ENCODE data around the gene C2CD2L. TPM values are rescaled to one million over a fixed set of nuclear protein-coding genes. Genes with fewer than 3 reads are reported as not detected.
"Not testable (repeated sequence)": the region's sequence is repeated elsewhere in the genome, so short reads cannot be mapped to it uniquely, and the experiment has no call there.

C2CD2L gene
- total RNA-seq, 1 donor from 2014 or later: 12.1 TPM

DNA sequence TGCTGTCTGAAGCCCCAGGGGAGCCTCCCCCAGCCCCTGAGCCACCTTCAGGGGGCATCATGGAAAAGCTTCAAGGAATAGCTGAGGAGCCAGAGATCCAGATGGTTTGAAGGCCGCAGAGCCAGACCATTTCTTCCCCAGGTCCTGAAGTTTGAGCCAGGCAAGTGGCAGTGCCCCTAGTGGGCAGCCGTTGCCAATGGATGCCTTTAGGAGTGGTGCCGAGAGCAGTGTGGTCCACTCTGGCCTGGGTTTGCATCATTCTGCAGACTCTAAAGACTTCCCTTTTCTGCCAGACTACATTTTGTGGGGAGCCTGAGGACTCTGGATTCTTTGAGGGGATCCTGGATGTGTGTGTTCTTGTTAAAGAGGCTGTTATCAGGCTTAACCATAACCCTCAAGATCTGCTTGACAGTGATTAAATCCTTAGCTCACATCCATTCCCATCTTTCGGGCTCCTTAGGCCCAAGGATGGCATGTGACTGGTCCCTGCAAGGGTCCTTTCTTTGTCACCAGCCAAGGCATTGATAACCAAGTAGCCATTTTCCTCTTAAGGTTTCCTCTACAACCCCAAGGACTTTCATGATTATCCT lies 27.3 kb downstream of the C2CD2L start:
- H3K27me3 Mint-ChIP-seq (ENCODE audit: low read depth): no peaks in the 10 kb centered on the region
- TF ChIP-seq, protein P1, sequence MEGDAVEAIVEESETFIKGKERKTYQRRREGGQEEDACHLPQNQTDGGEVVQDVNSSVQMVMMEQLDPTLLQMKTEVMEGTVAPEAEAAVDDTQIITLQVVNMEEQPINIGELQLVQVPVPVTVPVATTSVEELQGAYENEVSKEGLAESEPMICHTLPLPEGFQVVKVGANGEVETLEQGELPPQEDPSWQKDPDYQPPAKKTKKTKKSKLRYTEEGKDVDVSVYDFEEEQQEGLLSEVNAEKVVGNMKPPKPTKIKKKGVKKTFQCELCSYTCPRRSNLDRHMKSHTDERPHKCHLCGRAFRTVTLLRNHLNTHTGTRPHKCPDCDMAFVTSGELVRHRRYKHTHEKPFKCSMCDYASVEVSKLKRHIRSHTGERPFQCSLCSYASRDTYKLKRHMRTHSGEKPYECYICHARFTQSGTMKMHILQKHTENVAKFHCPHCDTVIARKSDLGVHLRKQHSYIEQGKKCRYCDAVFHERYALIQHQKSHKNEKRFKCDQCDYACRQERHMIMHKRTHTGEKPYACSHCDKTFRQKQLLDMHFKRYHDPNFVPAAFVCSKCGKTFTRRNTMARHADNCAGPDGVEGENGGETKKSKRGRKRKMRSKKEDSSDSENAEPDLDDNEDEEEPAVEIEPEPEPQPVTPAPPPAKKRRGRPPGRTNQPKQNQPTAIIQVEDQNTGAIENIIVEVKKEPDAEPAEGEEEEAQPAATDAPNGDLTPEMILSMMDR (IDR thresholded peaks at IDR 0.05): peak; percentile 72
- no peak overlapping the region for H3K4me3 Mint-ChIP-seq (ENCODE audit: unreplicated experiment)
- H3K27ac Mint-ChIP-seq (ENCODE audit: unreplicated experiment): no peak overlapping the region
- H3K36me3 Mint-ChIP-seq (ENCODE audit: low read depth): peaks cover 37% of the 10 kb centered on the region
- no peaks in the 10 kb centered on the region for H3K4me1 Mint-ChIP-seq (ENCODE audit: low read depth)
- no peaks in the 10 kb centered on the region for H3K9me3 Mint-ChIP-seq (ENCODE audit: low read depth)
- no peak for DNase-seq (ENCODE audit: low spot score)

DNA sequence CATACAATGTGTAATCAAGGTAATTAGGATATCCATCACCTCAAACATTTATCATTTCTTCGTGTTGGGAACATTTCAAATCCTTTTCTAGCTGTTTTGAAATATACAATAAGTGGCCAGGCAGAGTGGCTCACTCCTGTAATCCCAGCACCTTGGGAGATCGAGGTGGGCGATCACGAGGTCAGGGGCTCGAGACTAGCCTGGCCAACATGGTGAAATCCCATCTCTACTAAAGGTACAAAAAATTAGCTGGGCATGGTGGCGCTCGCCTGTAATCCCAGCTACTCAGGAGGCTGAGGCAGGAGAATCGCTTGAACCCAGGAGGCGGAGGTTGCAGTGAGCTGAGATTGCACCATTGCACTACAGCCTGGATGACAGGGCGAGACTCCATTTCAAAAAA lies 32.1 kb downstream of the C2CD2L start:
- not testable (repeated sequence) for H3K9me3 Mint-ChIP-seq (ENCODE audit: low read depth); DNase-seq (ENCODE audit: low spot score); H3K4me3 Mint-ChIP-seq (ENCODE audit: unreplicated experiment); H3K4me1 Mint-ChIP-seq (ENCODE audit: low read depth); H3K36me3 Mint-ChIP-seq (ENCODE audit: low read depth); H3K27ac Mint-ChIP-seq (ENCODE audit: unreplicated experiment); H3K27me3 Mint-ChIP-seq (ENCODE audit: low read depth)

DNA sequence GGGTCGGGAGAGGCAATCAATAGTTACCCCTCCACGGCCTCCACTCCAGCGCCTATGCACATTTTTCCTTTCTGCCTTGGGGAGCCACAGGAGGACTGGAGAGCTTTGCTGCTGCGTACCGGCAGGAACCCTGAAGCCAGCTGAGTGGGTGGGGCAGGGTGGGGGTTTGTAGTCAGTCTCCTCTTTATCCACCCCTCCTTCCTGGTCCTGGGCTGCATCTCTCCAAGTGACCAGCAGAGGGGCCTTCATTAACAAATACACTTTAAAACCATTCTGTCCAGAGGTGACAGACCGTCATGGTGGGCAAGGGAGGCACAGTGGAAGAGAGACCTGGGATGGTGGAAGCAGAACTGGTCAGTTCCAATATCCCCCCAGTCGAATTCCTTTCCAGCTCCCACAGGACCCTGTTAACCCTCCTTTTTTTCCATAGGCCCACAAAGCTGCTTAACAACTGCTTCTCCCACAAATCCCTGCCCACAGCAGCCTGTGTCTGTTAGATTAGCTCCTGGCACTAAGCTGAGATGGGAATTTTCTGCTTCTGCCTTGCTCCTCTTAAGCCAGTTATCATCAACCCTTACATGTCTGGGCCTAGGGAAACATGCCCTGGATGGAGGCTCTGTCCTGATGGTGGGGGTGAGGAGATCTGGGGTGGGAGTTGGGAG lies 37.8 kb downstream of the C2CD2L start:
- H3K9me3 Mint-ChIP-seq (ENCODE audit: low read depth): no peaks in the 10 kb centered on the region
- TF ChIP-seq, protein P1 (IDR thresholded peaks at IDR 0.05): peak; percentile 83
- peaks cover 9% of the 10 kb centered on the region for H3K4me1 Mint-ChIP-seq (ENCODE audit: low read depth)
- H3K4me3 Mint-ChIP-seq (ENCODE audit: unreplicated experiment): no peak overlapping the region
- no peak overlapping the region for H3K27ac Mint-ChIP-seq (ENCODE audit: unreplicated experiment)
- peaks cover 5% of the 10 kb centered on the region for H3K27me3 Mint-ChIP-seq (ENCODE audit: low read depth)
- DNase-seq (ENCODE audit: low spot score): peak; percentile 49
- H3K36me3 Mint-ChIP-seq (ENCODE audit: low read depth): no peaks in the 10 kb centered on the region

DNA sequence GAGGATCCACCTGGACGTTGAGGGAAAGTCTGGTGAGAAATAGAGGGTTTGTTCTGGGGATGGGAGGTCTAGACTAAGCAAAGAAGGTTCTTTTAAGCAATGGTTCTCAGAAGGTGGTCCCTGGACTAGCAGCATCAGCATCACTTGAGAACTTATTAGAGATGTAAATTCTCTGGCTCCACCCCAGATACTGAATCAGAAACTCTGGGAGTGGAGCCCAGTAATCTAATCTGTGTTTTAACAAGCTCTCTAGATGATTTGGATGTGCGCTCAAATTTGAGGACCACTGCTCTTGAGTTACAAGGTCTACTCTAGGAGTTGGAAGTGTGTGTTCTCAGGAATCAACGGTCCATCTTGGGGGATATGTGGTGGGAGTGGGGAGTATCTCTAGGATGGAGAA lies 38.4 kb downstream of the C2CD2L start:
- no peak for DNase-seq (ENCODE audit: low spot score)
- TF ChIP-seq, protein P1 (IDR thresholded peaks at IDR 0.05): no peak
- peaks cover 9% of the 10 kb centered on the region for H3K4me1 Mint-ChIP-seq (ENCODE audit: low read depth)
- no peak overlapping the region for H3K4me3 Mint-ChIP-seq (ENCODE audit: unreplicated experiment)
- H3K27ac Mint-ChIP-seq (ENCODE audit: unreplicated experiment): no peak overlapping the region
- H3K36me3 Mint-ChIP-seq (ENCODE audit: low read depth): no peaks in the 10 kb centered on the region
- peaks cover 5% of the 10 kb centered on the region for H3K27me3 Mint-ChIP-seq (ENCODE audit: low read depth)
- H3K9me3 Mint-ChIP-seq (ENCODE audit: low read depth): no peaks in the 10 kb centered on the region

DNA sequence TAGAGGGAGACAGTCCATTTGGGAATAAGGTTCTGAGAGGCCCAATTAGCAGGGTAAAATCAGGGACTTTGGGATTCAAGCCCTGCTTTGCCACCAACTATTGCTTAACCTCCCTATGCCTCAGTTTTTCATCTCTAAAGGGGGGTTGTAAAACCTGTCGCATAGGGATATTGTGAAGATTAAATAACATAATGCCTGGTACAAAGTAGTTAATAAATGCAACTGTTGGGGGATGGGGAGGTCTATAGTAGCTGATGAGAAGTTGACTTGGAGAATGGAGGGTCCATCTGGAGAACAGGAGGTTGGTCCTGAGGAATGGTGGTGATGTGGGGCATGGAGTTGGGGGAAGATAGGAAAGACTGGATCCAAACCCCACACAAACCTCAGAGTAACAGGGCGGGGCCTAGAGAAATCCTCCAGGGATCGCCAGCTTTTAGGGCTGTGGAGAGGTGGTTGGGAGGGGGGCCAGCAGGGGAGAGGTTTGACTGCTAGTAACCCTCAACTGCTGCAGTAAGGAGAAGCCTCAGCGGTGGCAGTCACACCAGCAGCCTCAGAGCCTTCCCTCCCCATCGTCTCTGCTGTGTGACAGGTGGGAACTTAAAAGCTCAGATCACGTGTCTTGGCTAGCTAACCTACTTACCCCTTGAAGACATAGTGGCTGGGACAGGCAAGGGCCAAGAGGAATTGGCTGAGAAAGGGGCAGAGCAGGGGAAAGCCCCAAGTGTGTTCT lies 40.6 kb downstream of the C2CD2L start:
- Mint-ChIP-seq H3K9me3 (ENCODE audit: low read depth) (no peaks in the 10 kb centered on the region), H3K4me1 (ENCODE audit: low read depth) (peaks cover 9% of the 10 kb centered on the region), H3K27ac (ENCODE audit: unreplicated experiment) (no peak overlapping the region), H3K36me3 (ENCODE audit: low read depth) (no peaks in the 10 kb centered on the region), H3K4me3 (ENCODE audit: unreplicated experiment) (peak overlapping the region; percentile 70), H3K27me3 (ENCODE audit: low read depth) (peaks cover 5% of the 10 kb centered on the region)
- peak; percentile 43 for DNase-seq (ENCODE audit: low spot score)
- TF ChIP-seq, protein P1 (IDR thresholded peaks at IDR 0.05): no peak

Measured in chondrocyte (in vitro differentiated cells).